ENCODE measurements around the gene ZBTB45. TPM values are rescaled to one million over a fixed set of nuclear protein-coding genes. Genes with fewer than 3 reads are reported as not detected.

The ZBTB45 gene
- total and polyA plus RNA-seq, 10 donors, result 4.0 to 16.0 (median 12.0) TPM

DNA sequence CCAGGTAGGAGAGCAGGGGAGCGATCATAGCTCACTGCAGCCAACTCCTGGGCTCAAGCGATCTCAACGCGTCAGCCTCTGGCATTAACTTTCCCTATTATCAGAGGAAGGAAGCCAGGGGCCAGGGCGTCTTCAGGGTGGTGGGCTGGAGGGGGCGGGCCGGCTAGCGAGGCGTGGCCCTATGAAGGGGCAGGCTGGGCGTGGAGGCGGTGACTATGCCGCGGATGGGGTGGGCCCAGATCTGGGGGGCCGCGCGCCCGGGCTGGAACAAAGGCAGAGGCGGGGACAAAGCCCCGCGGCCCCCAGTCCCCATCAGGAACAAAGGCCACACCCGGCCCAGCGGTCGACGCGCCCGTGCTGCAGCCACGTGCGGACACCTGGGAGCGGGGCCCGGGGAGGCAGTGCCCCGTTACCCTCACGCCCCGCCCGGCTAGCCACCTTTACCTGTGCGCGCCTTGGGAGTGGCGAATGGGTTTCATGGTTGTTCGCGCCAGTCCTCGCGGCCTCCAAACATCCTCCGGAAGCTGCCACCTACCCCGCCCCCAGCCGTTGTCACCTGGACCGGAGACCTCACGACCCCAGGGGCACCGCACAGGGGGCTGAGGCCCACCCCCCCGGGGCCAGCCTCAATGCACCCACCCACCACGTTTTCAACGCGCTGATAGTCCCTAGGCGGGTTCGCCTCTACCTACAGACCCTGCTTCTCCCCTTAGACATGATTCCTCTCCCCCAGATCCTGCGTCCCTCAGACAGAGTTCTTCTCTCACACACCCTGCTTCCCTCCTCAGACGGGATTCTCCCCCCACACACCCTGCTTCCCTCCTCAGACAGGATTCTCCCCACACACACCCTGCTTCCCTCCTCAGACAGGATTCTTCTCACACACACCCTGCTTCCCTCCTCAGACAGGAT is 18.9 kb upstream of the ZBTB45 start:
- Histone ChIP-seq H3K27ac (peak overlapping the region in 3 of 8 donors; percentile 10 to 40 (median 39)), H3K9me3 (no peaks in the 10 kb centered on the region), H3K27me3 (replicated peaks in 1 of 7) (peaks cover 0 to 32% (median 17%) of the 10 kb centered on the region in 7 donors), H3K4me1 (peaks cover 4 to 22% (median 18%) of the 10 kb centered on the region in 6 donors), H3K4me3 (peak overlapping the region; percentile 17 to 71 (median 34)), H3K36me3 (no peaks in the 10 kb centered on the region)
- intact Hi-C loops (cut with DNase I; ENCODE audit: low total_unique reads), result no loop called here
- DNase-seq, result no peak
- WGBS, 5 donors, result 1 to 2% (median 2%) methylated on average over 31 to 55 of the region's 55 CpGs
- TF ChIP-seq, protein P1, sequence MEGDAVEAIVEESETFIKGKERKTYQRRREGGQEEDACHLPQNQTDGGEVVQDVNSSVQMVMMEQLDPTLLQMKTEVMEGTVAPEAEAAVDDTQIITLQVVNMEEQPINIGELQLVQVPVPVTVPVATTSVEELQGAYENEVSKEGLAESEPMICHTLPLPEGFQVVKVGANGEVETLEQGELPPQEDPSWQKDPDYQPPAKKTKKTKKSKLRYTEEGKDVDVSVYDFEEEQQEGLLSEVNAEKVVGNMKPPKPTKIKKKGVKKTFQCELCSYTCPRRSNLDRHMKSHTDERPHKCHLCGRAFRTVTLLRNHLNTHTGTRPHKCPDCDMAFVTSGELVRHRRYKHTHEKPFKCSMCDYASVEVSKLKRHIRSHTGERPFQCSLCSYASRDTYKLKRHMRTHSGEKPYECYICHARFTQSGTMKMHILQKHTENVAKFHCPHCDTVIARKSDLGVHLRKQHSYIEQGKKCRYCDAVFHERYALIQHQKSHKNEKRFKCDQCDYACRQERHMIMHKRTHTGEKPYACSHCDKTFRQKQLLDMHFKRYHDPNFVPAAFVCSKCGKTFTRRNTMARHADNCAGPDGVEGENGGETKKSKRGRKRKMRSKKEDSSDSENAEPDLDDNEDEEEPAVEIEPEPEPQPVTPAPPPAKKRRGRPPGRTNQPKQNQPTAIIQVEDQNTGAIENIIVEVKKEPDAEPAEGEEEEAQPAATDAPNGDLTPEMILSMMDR (IDR thresholded peaks at IDR 0.05 in 8 of 11, conservative IDR thresholded peaks at IDR 0.05 in 3 of 11), result no peak
- TF ChIP-seq POLR2A (IDR thresholded peaks at IDR 0.05), result no peak
- TF ChIP-seq POLR2AphosphoS5 (IDR thresholded peaks at IDR 0.05), result peak in 2 of 3 donors; percentile 57 to 60

DNA sequence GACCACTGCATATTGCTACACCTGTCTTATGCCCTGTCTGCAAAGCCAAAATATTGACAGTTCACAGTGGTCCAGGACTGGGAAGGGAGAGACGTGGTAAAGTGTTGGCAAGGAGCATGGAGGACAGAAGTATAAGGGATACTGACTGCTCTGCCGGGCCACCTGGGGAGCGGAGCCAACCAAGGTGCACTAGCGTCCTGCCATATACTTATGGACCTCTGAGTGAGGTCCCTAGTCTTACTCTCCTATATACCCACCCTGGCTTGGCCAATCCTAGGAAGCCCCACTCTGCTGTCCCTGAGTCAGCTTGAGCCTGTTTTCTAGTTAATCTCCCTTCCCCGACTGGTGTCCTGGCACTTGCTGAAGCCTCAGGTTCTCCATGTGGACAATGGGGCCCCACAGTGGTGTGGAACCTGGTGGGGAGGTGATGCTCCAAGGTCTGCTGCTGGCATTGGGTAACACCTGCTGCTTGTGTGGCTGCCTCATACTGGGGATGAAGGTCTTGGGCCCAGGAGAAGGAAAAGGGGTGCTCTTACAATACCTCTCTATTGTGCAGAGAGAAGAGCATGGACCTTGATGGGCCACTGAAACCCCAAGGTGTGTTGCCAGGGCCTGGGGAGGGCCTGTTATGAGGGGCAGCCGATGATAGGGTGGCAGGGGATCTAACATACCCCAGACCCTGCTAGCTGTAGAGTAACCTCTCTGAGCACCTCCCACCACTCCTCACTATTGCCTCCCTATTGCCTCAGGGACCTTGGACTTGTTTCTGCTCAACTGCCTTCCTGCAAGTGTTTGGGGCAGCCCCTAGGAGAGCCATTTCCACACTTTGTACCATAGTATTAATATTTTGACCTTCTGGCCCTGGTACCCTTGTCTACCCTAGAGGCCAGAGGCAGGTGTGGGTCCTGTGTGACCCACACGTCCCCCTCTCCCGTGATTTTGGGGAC is 17.5 kb upstream of the ZBTB45 start:
- no peaks in the 10 kb centered on the region for H3K9me3 ChIP-seq
- no peak for TF ChIP-seq POLR2A (IDR thresholded peaks at IDR 0.05)
- TF ChIP-seq, protein P1 (IDR thresholded peaks at IDR 0.05 in 8 of 11, conservative IDR thresholded peaks at IDR 0.05 in 3 of 11), result no peak
- TF ChIP-seq POLR2AphosphoS5 (IDR thresholded peaks at IDR 0.05), result no peak
- no peak overlapping the region for H3K4me3 ChIP-seq
- peaks cover 4 to 16% (median 13%) of the 10 kb centered on the region in 6 donors for H3K4me1 ChIP-seq
- no peak overlapping the region for H3K27ac ChIP-seq
- intact Hi-C loops (cut with DNase I; ENCODE audit: low total_unique reads), result no loop called here
- 73 to 95% (median 93%) methylated on average over 8 of the region's 8 CpGs for WGBS, 5 donors
- DNase-seq, result no peak
- H3K27me3 ChIP-seq (replicated peaks in 1 of 7), result peaks cover 0 to 28% (median 17%) of the 10 kb centered on the region in 7 donors
- H3K36me3 ChIP-seq, result no peaks in the 10 kb centered on the region

DNA sequence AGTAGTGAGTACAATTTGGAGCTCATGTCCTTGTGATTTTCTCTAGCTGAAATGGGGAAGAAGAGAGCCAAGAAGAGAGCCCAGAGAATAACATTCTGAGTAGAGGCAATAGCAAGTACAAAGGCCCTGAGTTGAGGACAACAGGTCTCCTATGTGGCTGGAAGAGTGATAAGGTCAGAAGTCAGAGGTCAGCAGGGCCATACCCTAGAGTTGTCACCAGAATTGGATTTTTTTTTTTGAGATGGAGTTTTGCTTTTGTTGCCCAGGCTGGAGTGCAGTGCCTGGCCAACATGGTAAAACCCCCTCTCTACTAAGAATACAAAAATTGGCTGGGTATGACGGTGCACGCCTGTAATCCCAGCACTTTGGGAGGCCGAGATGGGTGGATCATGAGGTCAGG is 16.2 kb upstream of the ZBTB45 start:
- H3K9me3 ChIP-seq, result no peaks in the 10 kb centered on the region
- no peak for TF ChIP-seq POLR2A (IDR thresholded peaks at IDR 0.05)
- intact Hi-C loops (cut with DNase I; ENCODE audit: low total_unique reads), result no loop called here
- no peak overlapping the region for H3K4me3 ChIP-seq
- peaks cover 0 to 28% (median 17%) of the 10 kb centered on the region in 7 donors for H3K27me3 ChIP-seq (replicated peaks in 1 of 7)
- H3K4me1 ChIP-seq, result peaks cover 4 to 21% (median 13%) of the 10 kb centered on the region in 6 donors
- WGBS, 5 donors, result 93 to 100% (median 98%) methylated on average over 3 of the region's 3 CpGs
- no peak for DNase-seq
- H3K36me3 ChIP-seq, result no peaks in the 10 kb centered on the region
- H3K27ac ChIP-seq, result no peak overlapping the region

DNA sequence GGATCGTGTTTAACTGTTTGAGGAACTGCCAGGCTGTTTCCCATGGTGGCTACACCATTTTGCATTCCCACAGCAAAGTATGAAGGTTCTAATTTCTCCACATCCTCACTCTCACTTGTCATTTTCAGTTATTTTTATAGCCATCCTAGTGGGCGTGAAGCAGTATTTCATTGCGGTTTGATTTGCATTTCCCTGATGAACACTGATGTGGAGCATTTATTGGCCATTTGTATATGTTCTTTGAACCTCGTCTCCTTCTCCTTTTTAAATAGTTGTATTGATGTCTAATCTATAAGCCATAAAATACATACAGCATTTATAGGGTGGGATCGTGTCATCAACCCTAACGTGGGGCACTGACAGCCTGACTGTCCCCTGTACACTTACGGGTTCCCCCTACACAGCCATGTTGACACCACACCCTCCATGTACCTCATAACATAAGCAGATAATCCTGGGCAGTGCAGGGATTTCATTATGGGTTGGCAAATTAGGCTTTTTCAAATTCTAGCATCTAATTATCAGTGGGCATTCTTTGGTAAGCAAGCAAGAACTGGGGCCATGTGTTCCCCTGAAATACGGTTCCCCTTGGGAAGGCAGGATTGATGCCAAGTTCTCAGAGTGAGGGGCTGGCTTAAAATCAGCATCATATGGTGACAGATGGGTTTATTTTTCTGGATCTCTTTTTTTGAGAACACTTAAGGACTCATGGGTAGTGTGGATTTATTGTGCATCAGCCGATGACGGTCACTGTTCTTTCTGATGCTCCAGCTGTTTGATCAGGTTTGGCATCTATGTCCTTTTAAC is 11.6 kb upstream of the ZBTB45 start:
- DNase-seq, result no peak
- intact Hi-C loops (cut with DNase I; ENCODE audit: low total_unique reads), result no loop called here
- 55 to 76% (median 70%) methylated on average over 10 of the region's 10 CpGs for WGBS, 5 donors

More for the DNA sequence above, 11.6 kb upstream of the ZBTB45 start:
- peaks cover 0 to under 1% (median 0%) of the 10 kb centered on the region in 7 donors for H3K27me3 ChIP-seq (replicated peaks in 1 of 7)
- no peaks in the 10 kb centered on the region for H3K36me3 ChIP-seq
- no peak overlapping the region for H3K4me3 ChIP-seq
- H3K27ac ChIP-seq, result no peak overlapping the region
- H3K9me3 ChIP-seq, result no peaks in the 10 kb centered on the region
- TF ChIP-seq POLR2A (IDR thresholded peaks at IDR 0.05) (no peak), POLR2AphosphoS5 (IDR thresholded peaks at IDR 0.05) (no peak)
- TF ChIP-seq, protein P1 (IDR thresholded peaks at IDR 0.05 in 8 of 11, conservative IDR thresholded peaks at IDR 0.05 in 3 of 11), result no peak
- H3K4me1 ChIP-seq, result peaks cover 0 to 5% (median 0%) of the 10 kb centered on the region in 6 donors

Measured in spleen (tissue), 11 donors.